Astrocyte (in vitro differentiated cells and primary cell): Measurements from ENCODE around the gene CCDC88B. TPM values are rescaled to one million over a fixed set of nuclear protein-coding genes. Genes with fewer than 3 reads are reported as not detected.

Experiments used
- DNase-seq: peaks from one replicate; pipeline ENCODE4 v3.0.0-alpha.2; 2010; ENCODE audit warnings: low read depth
- FAIRE-seq: peaks from 2 replicates; lab custom pipeline; 2011; peaks lifted over from hg19 to GRCh38; lab: Jason Lieb, UNC
- H2AFZ ChIP-seq: 2 replicates; pipeline ENCODE4 v1.6.0; 2012; ENCODE audit warnings: low read depth, low read length, inconsistent platforms
- H3K27ac ChIP-seq: 2 replicates; pipeline ENCODE4 v1.5.1; 2011; ENCODE audit warnings: low read depth, low read length, inconsistent platforms
- H3K27me3 ChIP-seq: 2 replicates; pipeline ENCODE4 v1.6.0; 2011; ENCODE audit warnings: low read length, inconsistent platforms; ENCODE audit not compliant: insufficient read depth
- H3K36me3 ChIP-seq: 2 replicates; pipeline ENCODE4 v1.5.1; 2011; ENCODE audit warnings: low read length, inconsistent platforms; ENCODE audit not compliant: insufficient read depth
- H3K4me1 ChIP-seq: 2 replicates; pipeline ENCODE4 v1.5.1; 2011; ENCODE audit warnings: low read length, inconsistent platforms; ENCODE audit not compliant: insufficient read depth
- H3K4me2 ChIP-seq: 2 replicates; pipeline ENCODE4 v1.6.0; 2012; ENCODE audit warnings: low read length, inconsistent platforms
- H3K4me3 ChIP-seq: 2 replicates; pipeline ENCODE4 v1.5.1; 2011; ENCODE audit warnings: low read depth, mild to moderate bottlenecking, low read length, inconsistent platforms; ENCODE audit not compliant: insufficient read depth
- H3K79me2 ChIP-seq: 2 replicates; pipeline ENCODE4 v1.6.0; 2012; ENCODE audit warnings: mild to moderate bottlenecking, low read length, inconsistent platforms; ENCODE audit not compliant: insufficient read depth
- H3K9ac ChIP-seq: 2 replicates; pipeline ENCODE4 v1.6.0; 2012; ENCODE audit warnings: mild to moderate bottlenecking, low read length, inconsistent platforms
- H3K9me3 ChIP-seq: 2 replicates; pipeline ENCODE4 v1.5.1; 2012; ENCODE audit warnings: low read depth, mild to moderate bottlenecking, low read length, inconsistent platforms; ENCODE audit not compliant: insufficient read depth
- H4K20me1 ChIP-seq: 2 replicates; pipeline ENCODE4 v1.6.0; 2012; ENCODE audit warnings: low read length, inconsistent platforms; ENCODE audit not compliant: insufficient read depth
- H3K27ac Mint-ChIP-seq: one replicate; pipeline ENCODE4 v1.8.0; 2021; ENCODE audit warnings: mild to moderate bottlenecking, mixed read lengths; ENCODE audit not compliant: unreplicated experiment
- H3K27me3 Mint-ChIP-seq: one replicate; pipeline ENCODE4 v1.8.0; 2021; ENCODE audit warnings: low read depth, mixed read lengths; ENCODE audit not compliant: unreplicated experiment
- H3K36me3 Mint-ChIP-seq: one replicate; pipeline ENCODE4 v1.8.0; 2021; ENCODE audit warnings: low read depth, mixed read lengths; ENCODE audit not compliant: unreplicated experiment
- H3K4me1 Mint-ChIP-seq: one replicate; pipeline ENCODE4 v1.8.0; 2021; ENCODE audit warnings: low read depth, mixed read lengths; ENCODE audit not compliant: unreplicated experiment
- H3K4me3 Mint-ChIP-seq: one replicate; pipeline ENCODE4 v1.8.0; 2021; ENCODE audit warnings: mild to moderate bottlenecking, moderate library complexity, mixed read lengths; ENCODE audit not compliant: unreplicated experiment
- H3K9me3 Mint-ChIP-seq: one replicate; pipeline ENCODE4 v1.8.0; 2021; ENCODE audit warnings: mild to moderate bottlenecking, mixed read lengths; ENCODE audit not compliant: unreplicated experiment
- CTCF ChIP-seq: IDR thresholded peaks from 2 replicates; pipeline ENCODE4 v1.5.1; 2011; ENCODE audit warnings: low read depth, mild to moderate bottlenecking, inconsistent platforms, low read length, moderate library complexity; ENCODE audit not compliant: insufficient read depth
- EZH2 ChIP-seq: IDR thresholded peaks from 2 replicates; pipeline ENCODE4 v1.6.1; 2012; ENCODE audit warnings: mild to moderate bottlenecking, low read length, inconsistent platforms; ENCODE audit not compliant: insufficient read depth
- total RNA-seq: library from RNA; stranded (reverse); gene quantifications from 2 replicates; pipeline ENCODE4 v1.2.1, GENCODE V29; 2021

The CCDC88B gene
- total RNA-seq, 1 donor from 2014 or later = 1.2 TPM

- Histone ChIP-seq H3K9me3 (no peaks in the 10 kb centered on the region), H3K79me2 (peaks cover 28% of the 10 kb centered on the region), H3K4me3 (peak overlapping the region; percentile 84), H3K27ac (no peak overlapping the region), H3K4me1 (peaks cover 7% of the 10 kb centered on the region), H2AFZ (no peak overlapping the region), H3K27me3 (no peaks in the 10 kb centered on the region), H3K36me3 (peaks cover 3% of the 10 kb centered on the region), H4K20me1 (peaks cover 28% of the 10 kb centered on the region), H3K9ac (peak overlapping the region; percentile 91), H3K4me2 (peak overlapping the region; percentile 99)
- Mint-ChIP-seq H3K36me3 (peaks cover 22% of the 10 kb centered on the region), H3K9me3 (no peaks in the 10 kb centered on the region), H3K4me3 (peak overlapping the region; percentile 96), H3K27ac (peak overlapping the region; percentile 91), H3K4me1 (peaks cover 23% of the 10 kb centered on the region), H3K27me3 (no peaks in the 10 kb centered on the region)
- FAIRE-seq (no peak), DNase-seq (no peak)
- TF ChIP-seq EZH2 = no peak
- TF ChIP-seq CTCF = no peak
Observed at GRCh38 chr11:64318766-64319761, 20.9 kb upstream of the CCDC88B start.

- Histone ChIP-seq H3K27ac (no peak overlapping the region), H3K79me2 (peaks cover 25% of the 10 kb centered on the region), H3K36me3 (peaks cover 3% of the 10 kb centered on the region), H4K20me1 (peaks cover 28% of the 10 kb centered on the region), H3K27me3 (no peaks in the 10 kb centered on the region), H3K9ac (no peak overlapping the region), H3K4me2 (no peak overlapping the region), H3K4me1 (peaks cover 7% of the 10 kb centered on the region), H3K9me3 (no peaks in the 10 kb centered on the region), H2AFZ (no peak overlapping the region), H3K4me3 (no peak overlapping the region)
- FAIRE-seq = no peak
- DNase-seq = no peak
- H3K27me3 Mint-ChIP-seq = no peaks in the 10 kb centered on the region
- H3K36me3 Mint-ChIP-seq = peaks cover 18% of the 10 kb centered on the region
- peaks cover 24% of the 10 kb centered on the region for H3K4me1 Mint-ChIP-seq
- TF ChIP-seq EZH2 (no peak), CTCF (no peak)
- H3K4me3 Mint-ChIP-seq = peak overlapping the region; percentile 28
- peak overlapping the region; percentile 66 for H3K27ac Mint-ChIP-seq
- no peaks in the 10 kb centered on the region for H3K9me3 Mint-ChIP-seq
Observed at GRCh38 chr11:64320556-64320955, 19.4 kb upstream of the CCDC88B start.

GRCh38 chr11:64321026-64321425 is 19.0 kb upstream of the CCDC88B start:
- no peak overlapping the region for H3K4me2 ChIP-seq
- peaks cover 21% of the 10 kb centered on the region for H3K79me2 ChIP-seq
- no peak for TF ChIP-seq EZH2
- no peak for TF ChIP-seq CTCF
- H4K20me1 ChIP-seq = peaks cover 28% of the 10 kb centered on the region
- no peaks in the 10 kb centered on the region for H3K27me3 ChIP-seq
- H3K4me3 ChIP-seq = no peak overlapping the region
- H3K9ac ChIP-seq = no peak overlapping the region
- Mint-ChIP-seq H3K4me3 (peak overlapping the region; percentile 64), H3K27me3 (no peaks in the 10 kb centered on the region), H3K4me1 (peaks cover 24% of the 10 kb centered on the region), H3K9me3 (no peaks in the 10 kb centered on the region), H3K27ac (no peak overlapping the region), H3K36me3 (peaks cover 18% of the 10 kb centered on the region)
- DNase-seq = no peak
- no peak overlapping the region for H3K27ac ChIP-seq
- FAIRE-seq = no peak
- H3K36me3 ChIP-seq = peaks cover 3% of the 10 kb centered on the region
- H3K4me1 ChIP-seq = peaks cover 7% of the 10 kb centered on the region
- H2AFZ ChIP-seq = no peak overlapping the region
- no peaks in the 10 kb centered on the region for H3K9me3 ChIP-seq
